ENCODE measurements around the gene UTF1.

DNA sequence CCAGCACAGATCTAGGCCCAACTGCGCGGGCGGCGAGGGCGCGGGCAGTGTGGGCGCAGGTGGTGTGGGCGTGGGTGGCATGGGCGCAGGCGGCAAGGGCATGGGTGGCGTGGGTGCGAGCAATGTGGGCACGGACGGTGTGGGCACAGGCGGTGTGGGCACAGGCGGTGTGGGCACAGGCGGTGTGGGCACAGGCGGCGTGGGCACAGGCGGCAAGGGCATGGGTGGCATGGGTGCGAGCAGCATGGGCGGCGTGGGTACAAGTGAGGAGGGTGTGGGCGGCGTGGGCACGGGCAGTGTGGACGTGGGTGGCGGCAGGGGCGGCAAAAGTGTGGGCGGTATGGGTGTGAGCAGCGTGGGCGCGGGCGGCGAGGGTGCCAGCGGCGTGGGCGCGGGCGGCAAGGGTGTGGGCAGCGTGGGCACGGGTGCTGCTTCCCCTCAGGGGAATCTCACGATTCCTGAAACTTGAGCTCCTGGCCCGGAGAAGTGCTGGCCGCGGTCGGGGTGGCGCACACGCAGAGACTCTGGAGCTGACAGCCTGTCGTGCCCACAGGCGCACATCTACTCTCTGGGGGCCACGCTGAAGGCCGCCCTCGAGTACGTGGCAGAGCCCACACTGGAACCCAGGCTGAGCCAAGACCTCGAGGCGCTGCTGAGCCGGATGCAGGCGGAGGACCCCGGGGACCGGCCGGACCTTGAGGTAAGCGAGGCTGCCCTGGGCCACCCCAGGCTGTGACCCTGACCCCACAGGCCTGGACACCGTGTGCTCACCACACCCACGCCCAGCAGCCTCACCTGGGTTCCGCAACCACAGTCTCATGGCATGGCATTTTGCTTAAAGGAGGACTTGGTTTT lies 47.0 kb upstream of the UTF1 start:
- TF ChIP-seq CEBPB (IDR thresholded peaks at IDR 0.05; ENCODE audit: low read depth, low read length) (no peak), CTCF (IDR thresholded peaks at IDR 0.05; ENCODE audit: control extremely low read depth in 1 of 3, insufficient read depth in 1 of 3, low read depth in 1 of 3, low read length in 3 of 3) (no peak), POLR2AphosphoS5 (IDR thresholded peaks at IDR 0.05; ENCODE audit: low read depth, low read length) (no peak; the same call in 1 of the 2 replicates), POLR2A (IDR thresholded peaks at IDR 0.05; ENCODE audit: control extremely low read depth in 1 of 2, low read depth in 2 of 2, low read length in 2 of 2) (no peak), BACH1 (IDR thresholded peaks at IDR 0.05; ENCODE audit: low read length) (no peak), MAX (IDR thresholded peaks at IDR 0.05) (no peak), CBX5 (IDR thresholded peaks at IDR 0.05; ENCODE audit: low read depth, low read length) (no peak), RNF2 (IDR thresholded peaks at IDR 0.05; ENCODE audit: borderline replicate concordance, low read depth, low read length, missing control alignments, poor library complexity, severe bottlenecking) (no peak), CREB1 (IDR thresholded peaks at IDR 0.05) (no peak), EZH2 (IDR thresholded peaks at IDR 0.05; ENCODE audit: low read depth, low read length, severe bottlenecking) (no peak), TEAD4 (IDR thresholded peaks at IDR 0.05; ENCODE audit: low read depth, low read length) (no peak), KDM1A (IDR thresholded peaks at IDR 0.05; ENCODE audit: borderline replicate concordance, low read length) (no peak), JUND (IDR thresholded peaks at IDR 0.05; ENCODE audit: low read length) (no peak)
